Superior temporal gyrus (tissue), 1 donor: ENCODE data around the gene MYH6.
"Not testable (repeated sequence)": the region's sequence is repeated elsewhere in the genome, so short reads cannot be mapped to it uniquely, and the experiment has no call there.

Source experiments
- DNase-seq: peaks from one replicate; pipeline ENCODE4 v3.0.0-alpha.2; 2016; ENCODE audit errors: extremely low spot score

The MYH6 gene

DNA sequence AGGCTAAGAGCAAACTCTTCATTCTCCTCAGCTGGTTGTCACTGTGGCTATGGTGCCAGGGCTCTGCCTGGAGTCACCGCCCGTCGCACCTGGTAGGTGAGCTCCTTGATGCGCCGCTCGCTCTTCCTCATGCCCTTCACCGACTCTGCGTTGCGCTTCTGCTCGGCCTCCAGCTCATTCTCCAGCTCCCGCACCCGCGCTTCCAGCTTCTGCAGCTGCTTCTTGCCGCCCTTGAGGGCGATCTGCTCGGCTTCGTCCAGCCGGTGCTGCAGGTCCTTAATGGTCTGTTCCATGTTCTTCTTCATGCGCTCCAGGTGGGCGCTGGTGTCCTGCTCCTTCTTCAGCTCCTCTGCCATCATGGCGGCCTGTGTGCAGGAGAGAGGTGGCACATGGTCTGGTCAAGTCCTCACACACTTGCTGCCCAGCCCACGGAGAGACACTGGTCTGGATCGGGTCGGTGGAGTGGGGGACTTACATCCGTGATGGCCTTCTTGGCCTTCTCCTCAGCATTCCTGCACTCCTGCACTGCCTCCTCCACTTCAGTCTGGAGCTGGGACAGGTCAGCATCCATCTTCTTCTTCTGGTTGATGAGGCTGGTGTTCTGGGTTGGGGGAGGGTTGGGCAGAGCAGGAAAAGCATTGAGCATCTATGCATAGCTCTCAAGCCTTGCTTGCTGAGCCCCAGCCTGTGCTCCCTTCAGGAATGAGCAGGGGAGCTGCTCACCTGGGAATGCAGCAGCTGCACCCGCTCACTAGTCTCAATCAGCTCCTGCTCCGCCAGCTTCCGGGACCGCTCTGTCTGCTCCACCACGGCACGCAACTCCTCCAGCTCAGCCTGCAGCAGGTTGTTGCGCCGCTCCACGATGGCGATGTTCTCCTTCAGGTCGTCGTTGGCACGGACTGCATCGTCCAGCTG lies 7.1 kb upstream of the MYH6 start:
- no peak for DNase-seq

DNA sequence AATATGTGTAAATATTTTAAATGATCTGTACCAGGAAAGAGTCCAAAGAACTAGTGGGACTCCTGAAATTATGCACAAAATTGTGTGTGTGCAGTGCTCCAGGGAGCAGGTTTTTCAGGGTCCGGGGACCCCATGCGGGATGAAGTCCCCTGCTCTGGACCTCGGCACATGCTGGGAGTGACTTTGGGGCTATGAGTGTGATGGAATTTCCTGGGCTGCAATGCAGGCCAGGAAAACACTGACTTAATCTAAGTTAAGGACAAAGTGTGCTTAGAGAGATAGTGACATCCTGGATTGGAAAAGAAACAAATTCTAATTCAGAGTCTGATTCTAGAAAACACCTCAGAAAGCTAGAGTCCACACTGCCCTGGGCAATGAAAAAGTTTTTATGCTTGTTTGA lies 6.2 kb upstream of the MYH6 start:
- no peak for DNase-seq

DNA sequence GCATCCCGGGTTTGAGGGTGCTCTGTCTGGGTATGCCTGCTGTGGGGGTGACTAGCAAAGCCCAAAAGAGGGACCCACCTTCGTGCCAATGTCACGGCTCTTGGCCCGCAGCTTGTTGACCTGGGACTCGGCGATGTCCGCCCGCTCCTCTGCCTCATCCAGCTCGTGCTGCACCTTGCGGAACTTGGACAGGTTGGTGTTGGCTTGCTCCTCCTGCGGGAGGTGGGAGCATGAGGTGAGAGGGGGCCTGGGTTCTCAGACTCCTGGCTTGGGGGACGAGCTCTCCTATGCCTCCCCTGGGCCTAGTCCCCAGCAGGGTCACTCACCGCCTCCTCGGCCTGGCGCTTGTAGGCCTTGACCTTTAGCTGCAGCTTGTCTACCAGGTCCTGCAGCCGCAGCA lies 5.6 kb upstream of the MYH6 start:
- no peak for DNase-seq

- DNase-seq, result no peak
Observed at GRCh38 chr14:23411563-23412525, 3.8 kb upstream of the MYH6 start.

- DNase-seq, result no peak
Observed at GRCh38 chr14:23409966-23410635, 2.0 kb upstream of the MYH6 start.

DNA sequence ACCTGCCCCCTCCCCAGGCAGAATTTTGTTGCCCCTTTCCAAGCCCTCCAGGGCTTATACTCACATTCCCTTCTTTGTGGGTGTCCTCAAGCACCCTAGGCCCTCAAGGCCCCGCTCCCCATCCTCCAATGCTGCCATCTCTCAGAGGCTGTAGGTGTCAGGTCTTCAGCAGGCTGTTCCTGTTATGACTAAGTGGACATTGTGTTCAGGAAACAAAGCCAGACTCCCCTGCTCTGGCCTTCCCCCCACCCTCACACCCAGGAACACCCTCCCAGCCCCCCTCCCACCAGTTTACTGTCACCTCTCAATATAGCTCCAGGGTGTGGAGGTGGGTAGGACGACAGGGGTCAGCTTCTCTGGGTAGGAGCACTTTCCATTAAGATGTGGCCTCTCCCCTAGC lies 1.4 kb upstream of the MYH6 start:
- DNase-seq, result no peak

DNA sequence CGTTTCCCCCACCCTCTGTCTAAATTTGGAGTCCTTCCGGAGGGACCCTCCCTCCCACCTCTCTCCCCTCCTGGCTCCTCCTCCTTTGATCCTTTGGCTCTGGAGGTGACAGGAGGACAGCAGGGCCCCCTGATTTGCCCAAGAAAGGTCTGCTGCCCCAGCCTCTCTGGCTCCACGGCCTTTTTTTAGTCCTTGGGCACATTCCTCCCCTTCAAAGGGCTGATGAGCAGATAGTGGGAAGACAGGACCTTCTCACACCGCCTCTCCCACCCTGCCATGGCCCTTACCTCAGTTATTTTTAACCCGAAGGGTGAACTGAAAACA lies 196 bp upstream of the MYH6 start:
- DNase-seq, result no peak

DNA sequence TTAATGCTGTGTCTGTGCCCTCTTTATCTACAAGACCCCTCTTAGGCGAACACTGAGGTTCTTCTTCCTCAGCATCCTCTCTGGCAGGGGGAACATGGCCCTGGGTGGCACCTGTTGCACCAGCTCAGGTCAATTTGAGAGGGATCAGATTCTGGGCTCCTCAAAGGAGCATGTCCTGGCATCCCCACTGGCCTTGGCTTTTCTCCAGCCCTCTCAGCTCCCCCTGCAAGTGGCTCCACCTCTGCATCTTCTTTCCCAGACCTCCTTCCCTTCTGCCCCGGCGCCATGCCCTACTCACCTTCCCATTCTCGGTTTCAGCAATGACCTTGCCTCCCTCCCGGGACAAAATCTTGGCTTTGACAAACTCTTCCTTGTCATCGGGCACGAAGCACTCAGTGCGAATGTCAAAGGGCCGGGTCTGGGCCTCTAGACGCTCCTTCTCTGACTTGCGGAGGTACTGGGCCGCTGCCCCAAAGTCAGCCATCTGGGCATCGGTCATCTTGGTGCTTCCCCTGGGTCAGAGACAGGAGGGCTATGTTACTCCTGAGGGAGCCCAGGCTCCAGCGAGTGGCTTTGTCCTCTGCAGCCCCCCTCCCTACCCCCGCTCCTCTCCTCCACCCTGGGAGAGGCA lies 1.2 kb downstream of the MYH6 start:
- DNase-seq, result no peak

DNA sequence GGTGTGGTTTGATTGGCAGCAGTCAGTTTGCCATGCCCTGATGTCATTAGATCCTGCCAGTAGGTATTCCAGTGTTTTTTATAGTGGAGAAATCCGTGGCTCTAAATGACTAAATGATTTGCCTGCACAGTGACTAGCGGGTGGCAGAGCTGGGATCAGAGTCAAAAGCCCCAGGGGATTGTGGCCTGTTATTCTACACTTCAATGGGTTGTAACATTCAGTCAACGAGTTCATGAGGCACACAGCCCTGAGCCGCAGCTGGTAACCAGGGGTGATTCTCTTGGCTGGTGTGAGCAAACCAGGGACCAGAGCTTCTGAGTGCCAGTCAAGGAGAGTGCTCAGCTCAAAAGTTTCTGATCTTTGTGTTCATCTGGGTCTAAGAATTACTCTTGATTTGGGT lies 1.8 kb downstream of the MYH6 start:
- DNase-seq, result no peak

DNA sequence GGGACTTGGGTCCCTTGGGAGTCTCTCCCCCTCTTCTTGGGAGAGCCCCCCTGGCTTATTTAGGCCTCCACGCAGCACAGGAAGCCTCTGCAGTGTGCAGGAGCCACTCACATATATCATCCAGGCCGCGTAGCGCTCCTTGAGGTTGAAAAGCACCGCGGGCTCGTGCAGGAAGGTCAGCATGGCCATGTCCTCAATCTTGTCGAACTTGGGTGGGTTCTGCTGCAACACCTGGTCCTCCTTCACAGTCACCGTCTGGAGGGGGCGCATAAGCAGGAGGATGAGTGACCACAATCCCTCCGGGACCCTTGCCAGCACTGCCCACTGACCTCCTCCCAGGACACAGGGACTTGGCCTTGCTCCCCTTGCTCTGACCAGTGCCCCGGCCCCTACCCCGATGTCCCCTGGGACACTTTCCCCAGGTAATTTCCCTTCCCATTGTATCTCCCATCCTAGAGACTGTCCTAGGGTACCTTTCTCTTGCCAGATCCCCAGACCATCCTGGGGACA lies 2.5 kb downstream of the MYH6 start:
- no peak for DNase-seq

DNA sequence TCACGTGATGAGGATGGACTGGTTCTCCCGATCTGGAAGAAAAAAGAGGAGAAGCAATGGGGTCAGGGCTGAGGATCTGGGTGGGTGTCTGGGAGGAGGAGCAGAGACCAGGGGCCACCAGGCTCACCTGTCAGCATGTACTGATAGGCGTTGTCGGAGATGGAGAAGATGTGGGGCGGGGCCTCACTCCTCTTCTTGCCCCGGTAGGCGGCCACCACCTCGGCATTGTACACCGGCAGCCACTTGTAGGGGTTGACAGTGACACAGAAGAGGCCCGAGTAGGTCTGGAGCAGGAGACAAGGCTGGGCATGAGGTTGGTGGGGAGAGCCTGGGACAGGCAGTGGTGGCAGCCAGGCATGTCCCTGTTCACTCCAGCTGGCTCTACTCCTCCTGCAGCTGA lies 3.0 kb downstream of the MYH6 start:
- DNase-seq, result no peak

- DNase-seq, result no peak
Observed at GRCh38 chr14:23404331-23404900, 3.7 kb downstream of the MYH6 start.

- DNase-seq, result no peak
Observed at GRCh38 chr14:23403908-23404307, 4.2 kb downstream of the MYH6 start.

DNA sequence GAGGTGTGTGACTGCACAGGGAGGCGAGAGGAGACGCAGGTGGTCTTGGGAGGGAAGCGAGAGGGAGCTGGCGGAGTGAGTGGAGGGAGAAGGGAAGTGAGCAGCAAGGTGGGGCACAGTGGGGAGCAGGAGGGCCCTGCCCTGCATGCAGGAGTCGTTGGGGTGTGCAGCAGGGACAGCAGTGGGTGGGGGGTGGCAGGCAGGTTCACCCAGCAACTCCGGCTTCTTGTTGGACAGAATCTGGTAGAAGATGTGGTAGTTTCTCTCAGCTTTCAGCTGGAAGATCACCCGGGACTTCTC lies 5.0 kb downstream of the MYH6 start:
- DNase-seq, result no peak

DNA sequence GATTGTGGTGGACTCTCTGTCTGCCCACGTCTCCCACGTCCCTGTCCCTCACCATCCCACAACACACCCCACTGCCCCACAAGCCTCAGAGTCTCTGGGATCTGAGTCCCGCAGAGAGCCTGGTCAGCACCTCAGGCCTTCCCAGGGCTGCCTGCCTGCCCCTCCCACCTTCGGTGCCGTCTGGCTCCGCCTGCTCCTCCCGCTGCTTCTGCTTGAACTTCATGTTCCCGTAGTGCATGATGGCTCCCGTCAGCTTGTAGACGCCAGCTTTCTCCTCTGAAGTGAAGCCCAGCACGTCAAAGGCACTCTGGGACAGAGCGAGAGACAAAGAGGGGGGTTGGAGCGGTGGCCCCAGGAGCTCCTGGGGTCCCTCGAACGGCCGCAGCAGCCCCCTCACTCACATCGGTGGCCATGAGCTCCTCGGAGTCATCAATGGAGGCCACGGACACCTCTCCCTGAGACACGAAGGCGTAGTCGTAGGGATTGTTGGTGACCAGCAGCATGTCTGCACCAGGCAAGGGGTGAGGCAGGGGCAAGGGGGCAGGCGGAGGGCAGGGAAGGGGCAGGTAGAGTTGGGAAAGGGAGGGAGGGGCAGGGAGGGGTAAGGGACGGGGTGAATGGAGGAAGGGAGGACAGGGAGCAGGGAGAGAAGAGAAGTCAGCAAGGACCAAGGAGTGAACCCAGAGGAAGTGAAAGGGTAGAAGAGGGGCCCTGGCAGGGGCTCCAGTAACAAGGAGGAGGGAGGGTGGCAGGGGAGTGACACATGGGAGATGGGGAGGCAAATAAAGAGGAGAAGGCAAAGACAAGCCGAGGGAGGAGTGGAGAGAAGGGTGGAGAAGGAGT lies 5.6 kb downstream of the MYH6 start:
- no peak for DNase-seq

DNA sequence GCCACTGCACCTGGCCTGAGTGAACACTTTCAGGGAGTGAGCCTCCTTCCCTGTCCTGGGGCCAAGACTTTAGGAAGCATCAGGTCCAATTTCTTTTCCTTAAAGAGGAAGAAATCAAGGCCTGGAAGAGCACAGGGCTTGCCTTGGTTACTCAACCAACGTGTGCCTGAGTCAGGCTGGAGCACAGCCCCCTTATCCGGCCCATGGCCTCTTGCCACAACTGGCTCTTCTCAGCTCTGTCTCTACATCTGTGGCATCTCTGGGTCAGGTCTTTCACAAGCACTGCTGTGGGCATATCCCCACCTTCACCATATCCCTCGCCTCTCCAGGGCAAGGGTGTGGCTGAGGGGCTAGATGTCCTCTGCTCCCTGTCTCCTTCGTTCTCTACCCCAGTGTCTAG lies 6.8 kb downstream of the MYH6 start:
- no peak for DNase-seq

DNA sequence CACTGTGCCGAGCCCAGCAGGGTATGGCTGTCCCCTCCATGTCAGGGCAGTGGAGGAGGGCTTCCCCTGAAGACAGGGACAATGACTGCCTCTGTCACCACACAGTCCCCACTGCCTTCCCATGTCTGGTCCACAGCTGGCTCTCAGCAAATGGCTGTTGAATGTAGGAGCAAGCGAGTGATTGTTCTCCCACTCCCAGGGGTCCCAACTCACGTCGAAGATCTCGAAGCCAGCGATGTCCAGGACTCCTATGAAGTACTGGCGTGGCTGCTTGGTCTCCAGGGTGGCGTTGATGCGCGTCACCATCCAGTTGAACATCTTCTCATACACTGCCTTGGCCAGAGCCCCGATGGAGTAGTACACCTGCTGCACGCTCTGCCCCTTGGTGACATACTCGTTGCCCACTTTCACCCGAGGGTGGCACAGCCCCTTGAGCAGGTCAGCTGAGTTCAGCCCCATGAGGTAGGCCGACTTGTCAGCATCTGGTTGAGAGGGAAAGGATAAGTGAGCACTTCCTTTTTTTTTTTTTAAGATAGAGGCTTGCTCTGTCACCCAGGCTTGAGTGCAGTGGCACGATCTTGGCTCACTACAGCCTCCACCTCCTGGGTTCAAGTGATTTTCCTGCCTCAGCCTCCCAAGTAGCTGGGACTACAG lies 7.5 kb downstream of the MYH6 start:
- not testable (repeated sequence) for DNase-seq

DNA sequence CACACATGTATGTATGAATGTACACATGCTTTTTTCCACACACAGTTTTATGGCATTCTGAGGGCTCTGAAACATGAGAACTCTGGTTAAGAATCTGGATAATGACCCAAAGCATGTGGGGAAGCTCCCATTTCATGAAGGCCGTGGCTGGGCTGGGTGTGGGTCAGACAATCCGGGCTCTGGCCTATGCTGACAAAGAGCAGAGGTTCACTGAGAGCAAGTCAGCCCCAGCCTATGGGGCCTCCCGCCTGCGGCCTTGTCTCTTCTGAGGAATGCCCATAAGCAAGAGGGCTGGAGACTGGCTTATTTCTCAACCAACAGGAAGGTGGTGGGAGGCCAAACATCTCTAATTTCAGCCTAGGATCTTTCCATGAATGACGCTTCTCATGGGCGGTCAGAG lies 8.5 kb downstream of the MYH6 start:
- no peak for DNase-seq

DNA sequence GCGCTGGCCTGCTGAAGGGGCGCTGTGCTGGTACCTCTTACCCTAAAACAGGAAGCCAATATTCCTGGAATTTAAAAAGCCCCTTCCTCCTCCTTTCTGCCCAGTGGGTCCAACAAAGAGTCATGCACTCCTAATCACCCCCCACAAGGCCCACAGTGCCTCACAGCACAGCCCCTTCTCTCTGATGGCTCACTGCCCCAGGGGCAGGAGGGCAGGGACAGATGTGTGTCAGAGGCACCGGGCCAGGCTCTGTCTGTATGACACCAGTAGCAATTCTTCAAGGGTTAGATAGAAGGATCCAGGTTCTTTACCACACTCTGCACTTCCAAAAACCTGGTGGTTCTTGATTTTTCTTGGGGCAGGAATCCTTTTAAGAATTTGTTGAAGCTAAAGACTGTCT lies 8.9 kb downstream of the MYH6 start:
- DNase-seq, result no peak

- no peak for DNase-seq
Observed at GRCh38 chr14:23398348-23398747, 9.7 kb downstream of the MYH6 start.
